ENCODE results near the gene RHOG.
"Not testable (repeated sequence)": the region's sequence is repeated elsewhere in the genome, so short reads cannot be mapped to it uniquely, and the experiment has no call there.

The RHOG gene

DNA sequence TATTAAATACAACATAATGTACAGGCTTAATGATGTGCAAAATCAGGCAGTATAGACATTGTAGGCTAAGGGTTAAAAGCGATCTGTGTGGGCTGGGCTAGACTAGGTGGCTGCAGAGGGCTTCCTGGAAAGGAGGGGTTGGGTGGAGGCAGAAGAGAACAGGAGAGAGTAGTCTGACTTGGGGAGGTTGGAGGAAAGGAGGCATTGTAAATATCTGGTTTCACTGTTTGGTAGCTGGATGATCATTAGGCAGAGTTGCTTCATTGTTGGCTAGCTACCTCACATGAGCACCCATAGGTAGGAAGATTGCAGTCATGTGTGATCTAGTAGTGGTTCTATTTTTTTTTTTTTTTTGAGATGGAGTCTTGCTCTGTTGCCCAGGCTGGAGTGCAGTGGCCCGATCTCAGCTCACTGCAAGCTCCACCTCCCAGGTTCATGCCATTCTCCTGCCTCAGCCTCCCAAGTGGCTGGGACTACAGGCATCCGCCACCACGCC lies 20.2 kb upstream of the RHOG start:
- not testable (repeated sequence) for DNase-seq

GRCh38 chr11:3860375-3860774 lies 19.6 kb upstream of the RHOG start:
- no peak for DNase-seq

GRCh38 chr11:3859373-3859881 lies 18.7 kb upstream of the RHOG start:
- no peak for DNase-seq

DNA sequence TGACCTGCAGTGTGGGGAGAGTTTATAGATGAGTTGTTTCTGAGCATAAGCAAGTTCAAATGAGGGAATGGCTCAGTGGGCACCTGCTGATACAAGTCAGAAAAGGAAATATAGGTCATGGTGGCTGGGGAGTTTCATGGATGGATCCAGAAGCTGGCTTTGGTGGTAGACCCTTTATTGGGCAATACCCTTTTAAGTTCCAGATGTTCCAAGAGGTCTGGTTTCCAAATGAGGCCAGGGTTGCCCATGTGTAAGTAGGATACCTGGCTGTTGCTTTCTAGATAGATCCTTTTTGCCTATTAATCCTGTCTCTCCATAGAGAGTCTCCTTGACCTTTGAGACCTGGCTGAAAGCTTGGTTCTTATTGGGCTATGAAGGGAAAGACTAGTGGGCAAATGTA lies 16.9 kb upstream of the RHOG start:
- DNase-seq: no peak

DNA sequence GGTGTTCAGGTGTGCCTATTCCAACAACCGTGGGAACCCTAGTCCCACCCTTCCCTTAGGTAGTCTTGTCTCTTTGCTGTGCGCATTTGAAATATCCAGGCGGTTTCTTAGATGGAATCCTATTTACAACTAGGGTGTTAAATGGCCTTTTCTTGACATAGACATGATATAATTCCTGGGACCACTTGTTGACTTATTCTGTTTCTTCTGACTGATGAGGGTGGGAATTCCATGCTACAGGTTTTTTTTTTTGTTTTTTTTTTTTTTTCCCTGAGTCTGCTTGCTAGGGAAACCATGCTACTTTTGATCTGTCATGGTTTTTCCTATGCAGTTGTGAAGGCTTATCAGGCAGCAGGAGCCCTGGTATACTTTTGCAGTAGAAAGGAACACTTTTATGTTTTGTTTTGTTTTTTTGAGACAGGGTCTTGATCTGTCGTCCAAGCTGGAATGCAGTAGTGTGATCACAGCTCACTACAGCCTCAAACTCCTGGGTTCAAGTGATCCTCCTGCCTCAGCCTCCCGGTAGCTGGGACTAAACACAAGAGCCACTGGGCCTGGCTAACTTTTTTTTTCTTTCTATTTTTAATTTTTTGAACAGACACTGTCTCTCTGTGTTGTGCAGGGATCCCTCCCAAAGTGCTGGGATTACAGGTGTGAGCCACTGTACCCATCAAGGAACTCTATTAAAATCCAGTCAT lies 16.2 kb upstream of the RHOG start:
- no peak for DNase-seq

- peak; percentile 81 for DNase-seq
These were observed 15.2 kb upstream of the RHOG start for GRCh38 chr11:3855808-3856491.

- DNase-seq: peak; percentile 99
These were observed 14.4 kb upstream of the RHOG start, which contains the start of gene STIM1 for GRCh38 chr11:3854977-3855807. TSS of gene STIM1 (plus strand) at chr11:3855664. CDS start at chr11:3856271, 607 bp downstream.

- no peak for DNase-seq
These were observed 13.9 kb upstream of the RHOG start for GRCh38 chr11:3854660-3854976.

DNA sequence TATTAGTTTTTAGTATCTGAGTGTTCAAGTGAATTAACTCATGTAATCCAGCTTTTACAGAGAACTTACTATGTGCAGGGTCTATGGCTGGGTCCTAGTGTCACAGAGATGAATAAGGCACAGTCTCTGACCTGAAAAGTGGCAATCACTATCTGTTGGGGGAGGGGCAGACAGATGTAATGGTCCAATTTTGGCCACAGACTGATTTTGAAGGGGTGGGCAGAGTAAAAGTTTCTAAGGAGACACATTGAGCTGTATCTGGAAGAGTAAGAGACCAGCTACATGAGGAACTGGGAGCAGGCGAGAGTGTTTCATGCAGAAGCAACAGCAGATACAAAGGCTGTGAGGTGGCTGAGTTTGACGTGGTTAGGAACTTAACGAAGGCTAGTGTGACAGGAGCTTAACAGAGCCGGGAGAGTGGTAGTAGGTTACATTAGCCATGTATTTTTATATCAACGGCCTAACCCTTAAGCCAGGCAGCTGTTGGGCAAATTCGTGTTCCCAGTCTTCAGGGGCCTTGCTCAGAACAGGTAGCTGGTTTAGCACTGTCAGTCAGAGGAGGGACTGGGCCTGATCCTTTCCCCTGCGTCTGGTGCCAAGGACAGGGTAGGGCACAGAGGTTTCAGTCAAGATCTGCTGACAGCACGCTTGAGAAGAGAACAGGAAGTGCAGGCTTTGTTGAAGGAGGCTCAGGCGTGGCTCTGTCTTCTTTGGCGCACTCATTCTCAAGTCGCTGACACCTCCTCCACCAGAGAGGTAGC lies 13.3 kb upstream of the RHOG start:
- DNase-seq: no peak

DNA sequence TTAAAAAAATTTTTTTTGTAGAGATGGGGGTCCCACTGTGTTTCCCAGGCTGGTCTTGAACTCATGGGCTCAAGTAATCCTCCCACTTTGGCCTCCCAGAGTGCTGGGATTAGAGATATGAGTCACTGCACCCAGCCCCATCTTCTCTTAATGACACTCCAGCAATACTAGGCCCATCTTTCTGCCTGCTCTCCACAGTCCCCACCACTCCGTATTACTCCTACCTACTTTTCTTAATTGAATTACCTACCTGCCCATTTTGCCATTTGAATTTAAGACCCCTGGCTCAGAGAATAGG lies 12.7 kb upstream of the RHOG start:
- no peak for DNase-seq

DNA sequence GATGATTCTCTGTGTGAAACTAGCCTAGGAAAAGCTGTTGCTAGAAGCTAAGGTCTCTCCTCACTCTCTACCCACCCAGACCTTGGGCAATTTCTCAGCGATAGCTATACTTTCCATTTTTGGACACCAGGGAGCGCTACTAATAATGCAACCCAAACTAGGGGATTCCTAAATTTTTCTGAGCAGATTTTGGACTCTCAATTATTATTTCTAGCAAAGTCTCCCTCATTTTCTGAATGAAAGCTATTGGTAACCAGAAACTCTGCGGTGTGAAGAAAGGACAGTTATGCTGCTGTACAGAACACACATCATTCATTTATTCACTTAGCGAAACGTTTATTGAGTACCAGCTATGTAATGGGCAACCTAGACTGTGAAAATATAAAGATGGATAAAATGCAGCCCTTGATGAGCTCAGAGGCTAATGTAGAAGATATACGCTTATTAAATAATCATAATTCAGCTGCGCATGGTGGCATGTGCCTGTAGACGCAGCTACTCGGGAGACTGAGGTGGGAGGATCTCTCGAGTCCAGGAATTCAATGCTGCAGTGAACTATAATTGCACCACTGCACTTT lies 8.6 kb upstream of the RHOG start:
- DNase-seq: no peak

DNA sequence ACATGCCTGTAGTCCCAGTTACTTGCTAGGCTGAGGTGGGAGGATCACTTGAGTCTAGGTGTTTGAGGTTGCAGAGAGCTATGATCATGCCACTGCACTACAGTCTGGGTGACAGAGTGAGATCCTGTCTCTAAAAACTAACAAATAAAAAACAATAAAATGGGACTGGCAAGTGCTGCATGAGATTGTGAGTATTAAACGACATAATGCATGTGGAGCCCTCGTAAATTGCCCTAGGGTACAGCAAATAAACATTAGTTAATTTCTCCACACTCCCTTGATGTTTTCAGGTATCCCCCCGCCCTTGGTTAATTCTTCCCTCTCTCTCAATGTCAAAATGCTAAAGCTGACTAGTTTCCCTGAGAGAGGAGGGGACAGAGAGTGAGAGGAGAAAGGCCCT lies 4.9 kb upstream of the RHOG start:
- DNase-seq: no peak

- DNase-seq: no peak
These were observed 4.5 kb upstream of the RHOG start for GRCh38 chr11:3845246-3845645.

DNA sequence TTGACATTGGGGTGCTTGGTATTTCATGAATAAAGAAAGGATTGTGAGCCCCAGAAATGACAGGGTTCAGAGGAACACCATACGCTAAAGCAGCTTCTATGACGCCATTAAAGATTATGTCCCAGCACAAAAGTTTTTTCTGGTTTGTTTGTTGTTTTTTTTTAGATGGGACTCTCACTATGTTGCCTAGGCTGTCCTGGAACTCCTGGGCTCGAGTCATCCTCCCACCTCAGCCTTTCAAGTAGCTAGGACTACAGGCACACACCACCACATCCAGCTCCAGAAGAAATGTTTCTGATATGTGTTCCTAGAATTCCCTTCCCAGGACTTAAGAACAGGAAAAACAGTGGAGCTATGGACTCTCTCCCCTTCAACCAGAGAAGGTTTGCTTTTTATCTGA lies 2.6 kb upstream of the RHOG start:
- DNase-seq: no peak

DNA sequence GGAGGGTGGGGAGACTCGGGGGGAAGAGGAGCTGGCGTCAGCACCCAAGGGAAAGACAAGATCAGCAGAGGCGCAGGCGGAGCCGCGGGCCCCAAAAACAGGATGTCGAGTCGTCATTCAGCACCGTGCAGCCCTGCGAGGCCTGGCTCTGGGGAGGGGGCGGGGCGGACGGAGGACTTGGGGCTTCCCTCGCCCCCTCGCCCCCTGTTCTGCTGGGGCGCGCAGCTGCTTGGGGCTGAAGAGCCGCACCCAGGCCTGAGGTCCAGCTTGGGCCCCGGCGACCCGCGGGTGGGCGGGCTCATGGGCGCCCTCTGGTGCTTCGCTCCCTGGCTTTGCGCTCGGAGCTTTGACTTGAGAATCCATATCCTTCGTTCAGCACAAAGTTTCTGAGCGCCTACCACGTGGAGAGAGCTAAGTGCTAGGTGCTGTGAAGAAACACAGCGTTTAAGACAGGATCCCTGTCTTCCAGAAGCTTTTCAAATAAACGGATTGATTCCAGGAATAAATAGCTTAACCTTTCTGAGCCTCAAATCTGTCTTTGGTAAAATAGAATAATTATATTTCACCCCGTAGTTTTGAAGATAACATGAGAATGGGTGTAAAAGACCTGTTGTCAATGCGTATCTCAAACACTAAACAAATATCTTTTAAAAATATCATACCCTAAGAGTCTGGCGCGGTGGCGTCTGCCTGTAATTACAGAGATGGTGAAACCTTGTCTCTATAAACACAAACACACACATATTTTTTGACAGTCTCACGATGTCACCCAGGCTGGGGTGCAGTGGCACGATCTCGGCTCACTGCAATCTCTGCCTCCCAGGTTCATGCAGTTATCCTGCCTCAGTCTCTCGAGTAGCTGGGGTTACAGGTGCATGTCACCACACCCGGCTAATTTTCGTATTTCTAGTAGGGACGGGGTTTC lies 929 bp upstream of the RHOG start:
- DNase-seq: peak; percentile 89

GRCh38 chr11:3840004-3840869 lies 522 bp downstream of the RHOG start:
- DNase-seq: peak; percentile 88

- no peak for DNase-seq
These were observed 2.3 kb downstream of the RHOG start for GRCh38 chr11:3838504-3838903.

- no peak for DNase-seq
These were observed 3.0 kb downstream of the RHOG start for GRCh38 chr11:3837793-3838192.

DNA sequence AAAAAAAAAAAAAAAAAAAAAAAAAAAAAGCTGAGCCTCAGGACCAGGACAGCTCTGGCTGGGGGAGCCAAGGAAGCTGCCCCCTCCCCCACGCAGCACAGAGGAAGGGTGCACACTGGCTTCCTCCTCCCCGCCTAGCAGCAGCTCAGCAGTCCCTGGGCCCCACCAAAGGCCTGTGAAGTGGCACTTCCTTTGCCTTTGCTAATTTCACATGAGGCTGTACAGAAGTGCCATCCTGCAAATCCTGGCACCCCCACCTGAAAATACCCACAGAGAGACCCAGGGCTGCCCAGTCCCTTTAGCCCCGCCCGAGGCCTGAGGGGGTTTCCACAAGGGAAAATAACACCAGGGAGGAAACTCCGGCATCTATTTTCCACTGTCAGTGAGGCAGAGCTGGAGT lies 3.9 kb downstream of the RHOG start:
- no peak for DNase-seq

- DNase-seq: no peak
These were observed 5.0 kb downstream of the RHOG start for GRCh38 chr11:3835751-3836150.

Data from right kidney (tissue), 1 donor.